HepG2 (cell line): Measurements from ENCODE around the gene CLPTM1L. TPM values are rescaled to one million over a fixed set of nuclear protein-coding genes. Genes with fewer than 3 reads are reported as not detected.

Source experiments
- ARNTL ChIP-seq: sonication (generic); formaldehyde crosslinking; IDR thresholded peaks from 2 replicates; pipeline ENCODE4 v1.4.0; 2020; ENCODE audit warnings: mild to moderate bottlenecking, missing genetic modification reagents
- KLF12 ChIP-seq: sonication (generic); formaldehyde crosslinking; IDR thresholded peaks from 2 replicates; pipeline ENCODE4 v1.4.0; 2020; ENCODE audit warnings: missing genetic modification reagents, borderline replicate concordance
- SRSF4 ChIP-seq: fragments of 200-400 bp; formaldehyde crosslinking; IDR thresholded peaks from one replicate; pipeline ENCODE4 v1.6.1; 2018; ENCODE audit warnings: mild to moderate bottlenecking, low read depth, low read length, moderate library complexity; ENCODE audit not compliant: poor library complexity, severe bottlenecking
- USF2 ChIP-seq, 2 experiments: sonication (generic) in 1 of 2; formaldehyde crosslinking in 1 of 2; IDR thresholded peaks; 2 replicates each; pipeline versions ENCODE4 v1.5.1 to v1.6.1; 2011 to 2020; ENCODE audit warnings: borderline replicate concordance in 1 of 2, low read depth in 1 of 2, low read length in 1 of 2, mild to moderate bottlenecking in 1 of 2, missing genetic modification reagents in 1 of 2, moderate library complexity in 1 of 2
- ZFP37 ChIP-seq: sonication (generic); formaldehyde crosslinking; IDR thresholded peaks from 2 replicates; pipeline ENCODE4 v1.4.0; 2020; ENCODE audit warnings: missing genetic modification reagents, borderline replicate concordance
- ZNF180 ChIP-seq: sonication (generic); formaldehyde crosslinking; IDR thresholded peaks from 2 replicates; pipeline ENCODE4 v1.4.0; 2020; ENCODE audit warnings: low read depth, missing genetic modification reagents, borderline replicate concordance
- ZNF44 ChIP-seq: sonication (generic); formaldehyde crosslinking; IDR thresholded peaks from 2 replicates; pipeline ENCODE4 v1.5.1; 2020; ENCODE audit warnings: mild to moderate bottlenecking, missing genetic modification reagents
- ZNF761 ChIP-seq: sonication (generic); formaldehyde crosslinking; conservative IDR thresholded peaks from 2 replicates; pipeline ENCODE4 v1.4.0; 2020; ENCODE audit warnings: mild to moderate bottlenecking, missing genetic modification reagents
- ZNF780A ChIP-seq: sonication (generic); formaldehyde crosslinking; IDR thresholded peaks from 2 replicates; pipeline ENCODE4 v1.8.0; 2022; ENCODE audit warnings: mild to moderate bottlenecking, missing genetic modification reagents, moderate library complexity
- ZSCAN21 ChIP-seq: sonication (generic); formaldehyde crosslinking; IDR thresholded peaks from 2 replicates; pipeline ENCODE4 v1.8.0; 2022; ENCODE audit warnings: mild to moderate bottlenecking, missing genetic modification reagents, moderate library complexity, borderline replicate concordance
- polyA plus RNA-seq, 8 experiments: library from polyadenylated mRNA; depleted of rRNA in 3 of 8; stranded (reverse) in 7 of 8; unstranded in 1 of 8; fragments of >200 nt; fragmentation: Illumina TruSeq in 4 of 8; extraction: Trizol in 4 of 8; gene quantifications; 2 replicates each; pipeline versions ENCODE4 v1.2.1 to v1.2.3, GENCODE V29; 2011 to 2016; ENCODE audit warnings: low read depth in 4 of 8, missing spikeins in 1 of 8, mixed read lengths in 1 of 8; ENCODE audit not compliant: insufficient read depth in 1 of 8
- total RNA-seq, 5 experiments: library from RNA; depleted of rRNA; stranded (reverse); fragments of >200 nt; fragmentation: Illumina TruSeq; extraction: Trizol; gene quantifications; 2 replicates each; pipeline ENCODE4 v1.2.3, GENCODE V29; 2016; ENCODE audit warnings: low read depth in 1 of 5
- TF ChIP-seq, protein P1 (sequence below): sonication (generic); formaldehyde crosslinking; IDR thresholded peaks from 2 replicates; pipeline ENCODE4 v1.5.0; 2020; ENCODE audit warnings: mild to moderate bottlenecking, missing genetic modification reagents, borderline replicate concordance
- TF ChIP-seq, protein P2 (sequence below): fragments of 450-650 bp; IDR thresholded peaks from 2 replicates; pipeline ENCODE4 v1.6.1; 2016
- TF ChIP-seq, protein P3 (sequence below): sonication (generic); formaldehyde crosslinking; IDR thresholded peaks from 2 replicates; pipeline ENCODE4 v1.4.0; 2020; ENCODE audit warnings: missing genetic modification reagents, borderline replicate concordance

Gene CLPTM1L
- total and polyA plus RNA-seq, 2 of the 13 experiments (the other 11 are each of a cell fraction or from before 2014, with no cell fraction given): 80.3 to 124 TPM

- no peak for TF ChIP-seq ARNTL (CRISPR knock-in tag)
- TF ChIP-seq ZSCAN21 (CRISPR knock-in tag): 0 out of 2 replicates have a peak, but pooled peaks have one; percentile 36
- TF ChIP-seq, protein P1, sequence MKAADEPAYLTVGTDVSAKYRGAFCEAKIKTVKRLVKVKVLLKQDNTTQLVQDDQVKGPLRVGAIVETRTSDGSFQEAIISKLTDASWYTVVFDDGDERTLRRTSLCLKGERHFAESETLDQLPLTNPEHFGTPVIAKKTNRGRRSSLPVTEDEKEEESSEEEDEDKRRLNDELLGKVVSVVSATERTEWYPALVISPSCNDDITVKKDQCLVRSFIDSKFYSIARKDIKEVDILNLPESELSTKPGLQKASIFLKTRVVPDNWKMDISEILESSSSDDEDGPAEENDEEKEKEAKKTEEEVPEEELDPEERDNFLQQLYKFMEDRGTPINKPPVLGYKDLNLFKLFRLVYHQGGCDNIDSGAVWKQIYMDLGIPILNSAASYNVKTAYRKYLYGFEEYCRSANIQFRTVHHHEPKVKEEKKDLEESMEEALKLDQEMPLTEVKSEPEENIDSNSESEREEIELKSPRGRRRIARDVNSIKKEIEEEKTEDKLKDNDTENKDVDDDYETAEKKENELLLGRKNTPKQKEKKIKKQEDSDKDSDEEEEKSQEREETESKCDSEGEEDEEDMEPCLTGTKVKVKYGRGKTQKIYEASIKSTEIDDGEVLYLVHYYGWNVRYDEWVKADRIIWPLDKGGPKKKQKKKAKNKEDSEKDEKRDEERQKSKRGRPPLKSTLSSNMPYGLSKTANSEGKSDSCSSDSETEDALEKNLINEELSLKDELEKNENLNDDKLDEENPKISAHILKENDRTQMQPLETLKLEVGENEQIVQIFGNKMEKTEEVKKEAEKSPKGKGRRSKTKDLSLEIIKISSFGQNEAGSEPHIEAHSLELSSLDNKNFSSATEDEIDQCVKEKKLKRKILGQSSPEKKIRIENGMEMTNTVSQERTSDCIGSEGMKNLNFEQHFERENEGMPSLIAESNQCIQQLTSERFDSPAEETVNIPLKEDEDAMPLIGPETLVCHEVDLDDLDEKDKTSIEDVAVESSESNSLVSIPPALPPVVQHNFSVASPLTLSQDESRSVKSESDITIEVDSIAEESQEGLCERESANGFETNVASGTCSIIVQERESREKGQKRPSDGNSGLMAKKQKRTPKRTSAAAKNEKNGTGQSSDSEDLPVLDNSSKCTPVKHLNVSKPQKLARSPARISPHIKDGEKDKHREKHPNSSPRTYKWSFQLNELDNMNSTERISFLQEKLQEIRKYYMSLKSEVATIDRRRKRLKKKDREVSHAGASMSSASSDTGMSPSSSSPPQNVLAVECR (CRISPR knock-in tag): peak; percentile 87
- TF ChIP-seq, protein P2, sequence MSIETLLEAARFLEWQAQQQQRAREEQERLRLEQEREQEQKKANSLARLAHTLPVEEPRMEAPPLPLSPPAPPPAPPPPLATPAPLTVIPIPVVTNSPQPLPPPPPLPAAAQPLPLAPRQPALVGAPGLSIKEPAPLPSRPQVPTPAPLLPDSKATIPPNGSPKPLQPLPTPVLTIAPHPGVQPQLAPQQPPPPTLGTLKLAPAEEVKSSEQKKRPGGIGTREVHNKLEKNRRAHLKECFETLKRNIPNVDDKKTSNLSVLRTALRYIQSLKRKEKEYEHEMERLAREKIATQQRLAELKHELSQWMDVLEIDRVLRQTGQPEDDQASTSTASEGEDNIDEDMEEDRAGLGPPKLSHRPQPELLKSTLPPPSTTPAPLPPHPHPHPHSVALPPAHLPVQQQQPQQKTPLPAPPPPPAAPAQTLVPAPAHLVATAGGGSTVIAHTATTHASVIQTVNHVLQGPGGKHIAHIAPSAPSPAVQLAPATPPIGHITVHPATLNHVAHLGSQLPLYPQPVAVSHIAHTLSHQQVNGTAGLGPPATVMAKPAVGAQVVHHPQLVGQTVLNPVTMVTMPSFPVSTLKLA: no peak
- TF ChIP-seq, protein P3, sequence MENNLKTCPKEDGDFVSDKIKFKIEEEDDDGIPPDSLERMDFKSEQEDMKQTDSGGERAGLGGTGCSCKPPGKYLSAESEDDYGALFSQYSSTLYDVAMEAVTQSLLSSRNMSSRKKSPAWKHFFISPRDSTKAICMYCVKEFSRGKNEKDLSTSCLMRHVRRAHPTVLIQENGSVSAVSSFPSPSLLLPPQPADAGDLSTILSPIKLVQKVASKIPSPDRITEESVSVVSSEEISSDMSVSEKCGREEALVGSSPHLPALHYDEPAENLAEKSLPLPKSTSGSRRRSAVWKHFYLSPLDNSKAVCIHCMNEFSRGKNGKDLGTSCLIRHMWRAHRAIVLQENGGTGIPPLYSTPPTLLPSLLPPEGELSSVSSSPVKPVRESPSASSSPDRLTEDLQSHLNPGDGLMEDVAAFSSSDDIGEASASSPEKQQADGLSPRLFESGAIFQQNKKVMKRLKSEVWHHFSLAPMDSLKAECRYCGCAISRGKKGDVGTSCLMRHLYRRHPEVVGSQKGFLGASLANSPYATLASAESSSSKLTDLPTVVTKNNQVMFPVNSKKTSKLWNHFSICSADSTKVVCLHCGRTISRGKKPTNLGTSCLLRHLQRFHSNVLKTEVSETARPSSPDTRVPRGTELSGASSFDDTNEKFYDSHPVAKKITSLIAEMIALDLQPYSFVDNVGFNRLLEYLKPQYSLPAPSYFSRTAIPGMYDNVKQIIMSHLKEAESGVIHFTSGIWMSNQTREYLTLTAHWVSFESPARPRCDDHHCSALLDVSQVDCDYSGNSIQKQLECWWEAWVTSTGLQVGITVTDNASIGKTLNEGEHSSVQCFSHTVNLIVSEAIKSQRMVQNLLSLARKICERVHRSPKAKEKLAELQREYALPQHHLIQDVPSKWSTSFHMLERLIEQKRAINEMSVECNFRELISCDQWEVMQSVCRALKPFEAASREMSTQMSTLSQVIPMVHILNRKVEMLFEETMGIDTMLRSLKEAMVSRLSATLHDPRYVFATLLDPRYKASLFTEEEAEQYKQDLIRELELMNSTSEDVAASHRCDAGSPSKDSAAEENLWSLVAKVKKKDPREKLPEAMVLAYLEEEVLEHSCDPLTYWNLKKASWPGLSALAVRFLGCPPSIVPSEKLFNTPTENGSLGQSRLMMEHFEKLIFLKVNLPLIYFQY (CRISPR knock-in tag): no peak
- no peak for TF ChIP-seq USF2 (IDR thresholded peaks at IDR 0.05; ENCODE audit: low read depth, low read length)
- TF ChIP-seq USF2 (CRISPR knock-in tag; IDR thresholded peaks at IDR 0.05; ENCODE audit: borderline replicate concordance): no peak
- TF ChIP-seq ZNF180 (CRISPR knock-in tag): no peak
- no peak for TF ChIP-seq SRSF4
- TF ChIP-seq ZNF44 (CRISPR knock-in tag): no peak
- TF ChIP-seq ZFP37 (CRISPR knock-in tag): no peak
- 0 out of 2 replicates have a peak, but pooled peaks have one; percentile 28 for TF ChIP-seq KLF12 (CRISPR knock-in tag)
- TF ChIP-seq ZNF780A (CRISPR knock-in tag): no peak
- no peak for TF ChIP-seq ZNF761
These were observed 49.9 kb downstream of the CLPTM1L start, which contains the start of gene TERT (continued) for GRCh38 chr5:1294835-1295649.
